Right hindlimb (tissue), 1 donor: ENCODE data around the gene ELAVL2.

Experiments used
- DNase-seq: peaks from one replicate; pipeline ENCODE4 v3.0.0-alpha.2; 2018

Gene ELAVL2

DNA sequence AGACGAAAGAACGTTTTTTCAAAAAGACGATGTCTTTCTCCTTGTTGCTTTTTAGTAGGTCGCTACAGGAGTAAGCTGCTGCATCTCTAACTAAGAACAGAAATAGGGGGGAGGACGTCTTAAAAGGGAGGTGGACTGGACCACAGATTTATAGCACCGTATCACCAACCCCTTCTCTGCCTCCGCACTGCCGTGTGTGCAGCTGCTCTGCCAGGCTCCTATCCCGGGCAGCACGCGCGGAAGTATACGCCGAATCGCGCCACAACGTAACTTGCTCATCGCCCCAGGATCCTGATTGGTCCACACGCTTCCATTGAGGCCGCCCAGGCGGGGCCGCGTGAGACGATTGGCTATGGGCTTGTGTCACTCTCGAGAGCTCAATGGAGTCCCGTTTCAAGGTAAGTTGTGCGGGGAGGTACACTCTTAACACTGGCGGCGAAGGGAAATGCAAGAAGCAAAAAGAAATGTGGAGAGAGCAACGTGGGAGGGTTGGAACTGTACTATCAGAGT is at the start of gene ELAVL2:
ELAVL2 (minus strand) TSS at position 121 of the 510 bp plus-strand sequence. CDS start 64,006 bp downstream, outside the sequence.
- peak; percentile 97 for DNase-seq

DNA sequence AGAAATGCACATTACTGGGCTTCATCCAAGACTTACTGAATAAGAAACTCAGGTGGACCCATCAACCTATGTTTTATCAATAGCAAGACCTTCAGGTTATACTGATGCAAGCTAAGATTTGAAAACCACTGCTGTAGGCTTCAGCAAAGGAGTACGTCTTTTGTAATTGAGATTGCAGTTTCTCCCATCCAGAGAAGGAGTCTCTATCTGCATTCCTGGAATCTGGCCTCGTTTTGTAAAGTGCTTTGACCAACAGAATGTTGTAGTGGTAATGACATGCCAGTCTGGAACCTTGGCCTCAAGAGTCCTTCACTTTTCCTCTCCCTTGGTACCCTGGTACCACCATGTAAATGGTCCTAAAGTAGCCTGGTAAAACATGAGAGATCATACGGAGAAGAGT is 32.2 kb upstream of the ELAVL2 start:
- no peak for DNase-seq

DNA sequence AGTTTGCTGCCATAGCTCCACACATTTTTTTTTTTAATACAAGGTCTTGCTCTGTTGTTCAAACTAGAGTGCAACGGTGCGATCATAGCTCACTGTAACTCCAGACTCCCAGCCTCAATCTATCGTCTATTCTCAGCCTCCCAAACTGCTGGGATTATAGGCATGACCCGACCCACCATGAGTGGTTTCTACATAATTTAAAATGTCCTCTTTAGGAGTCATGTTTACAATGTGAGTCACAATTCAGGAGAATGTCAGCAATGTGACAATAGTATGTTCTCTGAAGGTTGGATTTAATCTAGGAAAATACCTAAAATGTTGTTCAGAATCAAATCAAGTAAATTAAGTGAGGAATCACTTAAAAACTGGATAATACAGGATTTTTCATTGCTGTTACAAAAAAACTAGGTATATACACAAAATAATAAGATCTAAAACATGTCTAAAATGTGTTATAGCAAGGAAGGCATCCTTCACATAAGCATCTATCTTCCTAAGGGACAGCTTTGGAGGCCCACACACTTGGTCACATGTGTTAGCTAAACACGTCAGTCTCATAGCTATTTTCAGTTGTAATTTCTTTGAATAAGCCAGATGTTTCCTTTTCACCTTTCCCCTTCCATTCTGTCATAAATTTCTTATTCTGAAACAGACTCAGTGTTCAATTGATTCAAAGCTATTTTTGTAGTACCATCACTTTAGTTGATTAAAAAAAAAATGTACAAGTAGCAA is 30.0 kb upstream of the ELAVL2 start:
- no peak for DNase-seq

DNA sequence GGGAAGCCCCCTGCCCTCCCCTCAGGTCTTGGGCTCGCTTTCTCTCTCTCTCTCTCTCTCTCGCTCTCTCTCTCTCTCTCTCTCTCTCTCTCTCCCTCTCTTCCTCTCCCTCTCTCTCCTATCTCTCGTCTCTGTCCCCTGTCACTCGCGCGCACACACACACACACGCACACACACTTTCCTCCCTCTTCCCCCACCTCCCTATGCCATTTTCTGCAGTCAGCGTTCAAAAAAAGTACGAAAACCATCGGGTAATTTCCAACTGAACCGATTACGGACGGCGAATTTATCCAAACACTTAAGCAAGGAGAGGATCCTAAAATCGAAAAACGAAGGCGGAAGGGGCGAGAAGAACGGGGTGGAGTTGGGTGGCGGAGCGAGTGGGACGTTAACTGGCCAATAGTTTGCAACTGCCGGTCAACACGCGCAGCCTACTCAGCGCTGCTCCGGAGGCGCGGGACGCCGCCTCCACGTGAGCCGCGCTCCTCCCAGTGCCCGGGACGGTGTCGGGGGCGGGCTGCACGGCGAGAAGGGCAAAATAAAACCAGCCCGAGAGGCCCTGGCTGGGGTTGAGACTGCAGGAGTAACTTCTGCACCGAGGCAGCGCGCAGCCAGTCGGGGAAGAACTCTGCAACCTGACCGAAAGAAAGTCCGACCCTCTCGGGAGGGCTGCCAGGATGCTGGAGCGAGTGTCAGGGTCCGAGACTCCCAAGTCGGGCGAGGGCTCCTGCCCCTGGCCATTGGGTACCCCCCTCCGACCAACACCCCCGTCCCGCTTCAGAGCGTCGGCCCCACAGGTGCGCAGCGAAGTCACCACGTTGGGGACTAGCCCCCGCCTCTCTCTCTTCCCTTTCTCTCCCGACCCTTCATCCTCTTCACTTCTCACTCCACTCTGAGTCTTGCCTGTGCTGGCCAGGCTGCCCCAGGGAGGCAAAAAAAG is 24.9 kb upstream of the ELAVL2 start:
- DNase-seq = peak; percentile 71

DNA sequence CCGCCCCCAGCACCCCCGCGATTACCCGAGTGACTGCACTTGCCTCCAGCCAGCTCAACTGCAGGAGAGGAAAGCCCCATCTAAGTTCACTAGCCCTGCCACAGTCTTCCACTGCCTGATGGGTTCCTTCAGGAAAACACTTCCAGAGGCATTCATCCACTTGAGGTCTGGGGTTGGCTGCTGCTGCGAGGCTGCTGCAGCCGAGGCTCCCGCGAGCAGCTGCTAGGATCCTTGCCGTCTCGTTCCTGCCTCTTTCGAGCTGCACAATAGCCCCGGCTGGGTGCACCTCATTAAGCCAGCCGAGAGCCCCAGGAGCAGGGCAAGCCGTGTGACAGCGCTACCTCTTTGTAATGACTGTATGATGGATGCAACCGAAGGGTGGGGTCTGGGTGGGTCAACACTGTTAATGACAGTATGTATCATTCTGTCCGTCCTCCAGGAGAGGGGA is 24.2 kb upstream of the ELAVL2 start:
- DNase-seq = peak; percentile 30

DNA sequence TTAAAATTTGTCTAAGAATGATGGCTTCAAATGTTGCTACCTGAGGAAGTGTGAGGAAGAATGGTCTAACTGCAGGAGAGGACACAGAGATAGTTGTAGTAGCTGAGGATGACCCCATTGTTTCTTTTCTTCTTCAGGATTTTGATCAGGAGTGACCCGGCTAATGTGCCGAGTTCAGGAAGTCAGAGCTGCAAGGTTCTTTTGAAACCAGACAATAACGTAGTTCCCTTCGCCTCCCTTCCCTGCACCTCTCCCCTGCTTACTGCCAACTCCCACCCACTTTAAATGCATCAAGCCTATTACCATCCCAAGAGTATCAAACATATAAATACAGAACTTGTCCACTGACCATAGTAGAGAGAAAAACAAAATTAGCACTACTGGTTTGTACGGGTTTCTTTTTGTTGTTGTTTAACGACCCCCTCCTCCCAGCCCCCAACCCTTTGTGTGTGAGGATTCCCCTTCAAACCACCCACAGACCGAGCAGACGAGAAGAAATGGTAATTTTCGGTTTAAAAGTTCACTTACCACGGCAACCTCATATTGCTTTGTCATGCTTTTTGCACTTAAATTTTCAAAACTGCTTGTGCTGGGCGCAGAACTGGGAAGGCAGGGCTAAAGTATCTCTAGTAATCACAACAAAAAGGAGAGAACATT is 23.5 kb upstream of the ELAVL2 start:
- no peak for DNase-seq

DNA sequence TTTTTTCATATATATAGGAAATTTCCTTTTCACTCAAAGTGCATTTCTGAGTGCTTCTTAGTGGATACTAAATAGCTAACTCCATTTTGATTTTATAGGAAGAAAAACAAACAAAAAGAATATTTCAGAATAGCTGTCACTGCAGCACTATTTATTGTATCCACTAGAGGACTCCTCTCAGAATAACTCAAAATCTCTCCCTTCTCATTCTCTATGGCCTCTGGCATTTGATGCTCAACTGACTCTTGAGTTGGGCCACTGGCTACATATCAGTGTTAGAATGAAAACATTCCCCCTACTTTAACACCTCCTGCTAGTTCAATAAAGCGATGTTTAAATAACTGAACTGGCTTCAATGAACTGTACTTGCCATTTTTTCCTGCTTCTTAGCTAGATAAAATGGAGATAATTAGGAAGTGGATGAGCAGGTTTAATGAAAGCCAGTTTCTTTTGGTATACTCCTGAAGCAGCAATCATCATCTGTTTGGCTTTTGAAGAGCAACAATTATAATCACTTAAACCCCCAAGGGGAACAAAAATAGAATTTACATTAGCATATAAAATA is 16.6 kb upstream of the ELAVL2 start:
- DNase-seq = no peak

DNA sequence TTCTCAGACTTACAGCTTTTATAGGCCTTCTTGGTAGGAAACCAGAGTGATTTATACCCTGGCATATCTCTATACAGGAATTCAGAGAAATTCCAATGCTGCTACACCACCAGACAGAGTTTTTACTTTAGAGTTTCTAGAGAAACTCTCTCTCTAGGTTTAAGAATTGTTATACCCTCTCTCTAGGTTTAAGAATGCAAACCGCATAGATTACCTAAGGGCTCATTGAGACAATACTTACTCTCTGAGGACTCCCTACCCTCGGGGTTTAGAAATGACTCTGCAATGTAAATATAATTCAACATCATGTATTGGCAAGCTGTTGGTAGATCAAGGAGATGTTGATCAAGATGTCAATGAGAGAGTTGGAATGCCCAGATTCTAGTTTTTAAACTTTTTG is 15.3 kb upstream of the ELAVL2 start:
- no peak for DNase-seq

DNA sequence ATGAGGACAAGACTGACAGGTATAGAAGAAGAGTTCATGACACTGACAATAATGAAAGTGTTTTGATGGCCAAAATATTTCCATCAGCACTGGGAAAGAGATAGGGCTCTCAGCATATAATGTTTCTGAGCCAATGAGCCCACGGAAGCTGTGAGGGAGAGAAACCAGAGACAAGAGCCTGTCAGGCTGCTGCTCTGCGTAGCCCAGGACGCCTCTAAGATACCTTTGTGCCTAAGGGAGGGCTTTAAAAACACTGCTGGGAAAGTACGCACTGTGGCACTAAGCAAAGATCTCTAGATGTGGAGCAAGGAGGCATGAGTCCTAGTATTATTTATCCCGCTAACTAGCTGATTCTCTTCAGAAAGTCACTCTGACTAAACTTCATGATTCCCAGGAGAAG is 11.0 kb upstream of the ELAVL2 start:
- DNase-seq = no peak

DNA sequence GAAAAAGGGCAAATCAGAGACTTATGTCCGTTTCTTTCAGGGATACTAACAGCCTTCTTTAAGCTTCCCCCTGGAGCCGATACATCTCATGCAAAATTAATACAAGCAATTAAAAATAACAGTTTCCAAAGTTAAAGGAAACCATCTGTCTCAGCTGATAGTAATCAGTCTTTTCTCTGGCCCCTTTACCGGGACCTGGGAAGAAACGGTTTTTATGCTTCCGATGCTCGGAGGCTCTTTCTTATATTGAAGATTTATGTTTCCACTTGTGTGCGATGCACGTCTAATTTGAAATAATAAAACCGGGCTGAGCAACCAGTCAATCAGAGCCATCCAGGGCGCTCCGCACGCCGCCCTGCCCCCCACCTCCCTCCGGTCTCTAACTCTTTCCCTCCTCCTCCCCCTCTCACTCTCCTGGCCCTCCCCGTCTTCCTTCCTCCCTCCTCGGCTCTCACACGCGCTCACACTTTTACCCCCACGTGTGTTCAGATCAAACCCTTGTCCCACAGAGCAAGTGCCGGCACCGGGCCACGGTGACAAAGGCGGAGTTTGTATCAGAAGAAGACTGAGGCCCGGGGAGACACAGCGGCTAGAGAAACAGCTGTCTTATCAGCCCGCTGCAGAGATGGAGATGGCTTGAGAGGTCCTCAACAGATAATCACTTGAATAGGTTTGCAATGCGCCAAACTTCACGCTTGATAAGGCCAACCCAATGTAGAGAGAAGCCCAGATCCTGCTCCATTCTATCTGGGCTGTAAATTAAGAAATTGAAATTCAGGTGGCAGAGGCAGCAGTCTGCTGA is 5.1 kb upstream of the ELAVL2 start:
- DNase-seq = no peak

DNA sequence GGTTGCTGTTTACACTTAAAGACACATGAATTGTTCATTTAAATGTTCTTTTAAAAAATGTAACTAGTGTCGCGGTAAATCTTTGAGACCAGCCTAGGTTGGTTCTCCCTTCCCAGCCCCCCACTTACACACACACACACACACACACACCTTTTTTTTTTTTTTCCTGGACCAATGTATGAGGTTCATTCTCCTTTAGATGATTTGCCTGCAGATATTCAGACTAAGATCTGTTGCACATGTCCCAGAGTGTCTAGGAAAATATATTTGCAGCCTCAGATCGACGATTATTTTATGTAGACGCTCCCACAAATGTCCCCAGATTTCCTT is 4.4 kb upstream of the ELAVL2 start:
- DNase-seq = no peak

DNA sequence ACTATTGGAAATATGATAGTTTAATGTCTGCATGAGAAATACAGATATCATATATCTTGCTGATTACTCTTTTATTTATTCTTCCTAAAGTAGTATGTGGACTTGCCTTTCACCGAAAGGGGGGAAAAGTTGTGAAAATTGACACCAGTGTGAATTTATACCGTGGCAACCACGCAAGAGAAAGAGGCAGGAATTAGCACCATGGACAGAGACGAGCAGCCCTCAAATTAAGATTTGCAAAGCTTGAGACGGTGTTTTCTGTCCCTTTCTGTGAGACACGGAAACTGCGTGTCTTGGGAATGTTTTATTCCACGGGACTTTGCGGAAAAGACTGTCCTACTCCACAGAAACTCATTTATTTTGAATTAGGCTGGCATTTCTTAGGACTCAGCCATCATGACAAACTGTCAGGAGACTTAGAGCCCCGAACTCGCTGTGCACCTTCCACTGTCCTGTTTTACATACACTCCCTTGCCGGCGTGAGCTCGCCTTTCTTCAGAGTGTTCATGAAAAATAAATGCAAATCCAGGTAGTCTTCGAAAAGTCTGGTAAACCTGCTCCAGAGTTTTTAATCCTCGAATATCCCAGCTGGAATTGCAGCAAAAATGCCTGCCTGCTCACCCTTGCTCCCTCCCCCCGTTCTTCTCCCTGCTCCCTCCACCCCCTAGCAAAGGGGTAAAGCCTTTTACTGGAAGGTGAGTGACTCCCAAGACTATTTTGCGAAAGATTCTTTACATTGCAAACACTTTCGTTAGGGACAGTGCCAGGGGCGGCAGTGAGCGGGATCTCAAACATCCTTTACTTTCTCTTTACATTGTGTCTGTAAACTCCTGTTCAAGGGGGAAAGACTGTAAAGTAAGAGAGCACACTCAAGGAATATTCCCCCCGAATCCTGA is 3.8 kb upstream of the ELAVL2 start:
- peak; percentile 47 for DNase-seq

DNA sequence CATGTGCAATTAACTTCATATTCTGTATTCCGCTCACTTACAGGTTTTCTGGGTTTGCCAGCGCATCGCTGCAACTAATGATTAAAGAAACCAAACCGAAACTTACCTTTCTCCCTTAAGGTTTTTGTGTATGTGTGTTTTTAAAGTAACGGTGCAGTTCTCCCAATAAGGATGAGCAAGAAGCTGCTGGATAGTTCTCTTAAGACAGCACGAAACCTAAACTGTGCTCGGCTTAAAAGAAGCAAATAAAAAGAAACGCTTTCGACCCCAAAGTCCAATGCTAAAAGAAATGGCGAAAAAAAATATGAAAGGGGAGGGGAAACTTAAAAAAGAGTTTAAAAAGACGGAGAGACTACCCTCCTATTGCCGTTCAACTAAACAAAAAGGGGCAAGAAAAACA is 340 bp downstream of the ELAVL2 start:
- DNase-seq = no peak

DNA sequence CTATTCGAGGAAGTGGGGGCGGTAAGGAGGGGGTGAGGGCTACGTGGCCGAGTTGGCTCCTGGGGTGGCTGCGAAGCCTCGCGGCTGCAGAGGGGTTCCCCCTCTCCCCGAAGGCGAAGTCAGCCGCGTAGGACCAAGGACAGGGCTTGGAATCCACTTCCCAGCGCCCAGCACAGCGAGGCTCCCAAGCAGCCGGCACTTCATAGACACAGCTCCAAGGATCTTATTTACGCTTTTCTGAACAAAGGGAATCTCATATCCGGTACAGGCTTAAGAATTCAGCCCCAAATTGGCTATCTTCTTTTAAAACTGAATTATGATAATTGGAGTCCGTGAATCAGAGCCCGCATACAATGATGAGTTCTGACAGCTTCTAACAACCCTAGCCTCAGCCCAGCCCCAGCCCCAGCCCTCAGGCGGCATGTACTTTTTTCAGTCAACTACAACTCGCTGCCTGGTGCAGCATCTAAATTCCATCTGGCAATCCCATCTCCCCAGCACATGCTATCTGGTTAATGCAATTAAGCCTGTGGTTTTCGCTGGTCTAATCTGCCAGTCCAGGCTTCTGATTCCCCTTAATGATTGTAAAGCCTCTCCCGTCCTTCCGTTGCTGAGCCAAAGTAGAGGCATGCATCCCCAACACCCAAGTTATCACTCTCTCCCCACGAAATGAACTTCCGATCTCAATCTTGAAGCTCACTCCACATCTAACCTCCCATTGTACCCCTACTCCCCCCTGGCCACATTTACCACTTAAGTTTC is 1.0 kb downstream of the ELAVL2 start:
- peak; percentile 66 for DNase-seq

DNA sequence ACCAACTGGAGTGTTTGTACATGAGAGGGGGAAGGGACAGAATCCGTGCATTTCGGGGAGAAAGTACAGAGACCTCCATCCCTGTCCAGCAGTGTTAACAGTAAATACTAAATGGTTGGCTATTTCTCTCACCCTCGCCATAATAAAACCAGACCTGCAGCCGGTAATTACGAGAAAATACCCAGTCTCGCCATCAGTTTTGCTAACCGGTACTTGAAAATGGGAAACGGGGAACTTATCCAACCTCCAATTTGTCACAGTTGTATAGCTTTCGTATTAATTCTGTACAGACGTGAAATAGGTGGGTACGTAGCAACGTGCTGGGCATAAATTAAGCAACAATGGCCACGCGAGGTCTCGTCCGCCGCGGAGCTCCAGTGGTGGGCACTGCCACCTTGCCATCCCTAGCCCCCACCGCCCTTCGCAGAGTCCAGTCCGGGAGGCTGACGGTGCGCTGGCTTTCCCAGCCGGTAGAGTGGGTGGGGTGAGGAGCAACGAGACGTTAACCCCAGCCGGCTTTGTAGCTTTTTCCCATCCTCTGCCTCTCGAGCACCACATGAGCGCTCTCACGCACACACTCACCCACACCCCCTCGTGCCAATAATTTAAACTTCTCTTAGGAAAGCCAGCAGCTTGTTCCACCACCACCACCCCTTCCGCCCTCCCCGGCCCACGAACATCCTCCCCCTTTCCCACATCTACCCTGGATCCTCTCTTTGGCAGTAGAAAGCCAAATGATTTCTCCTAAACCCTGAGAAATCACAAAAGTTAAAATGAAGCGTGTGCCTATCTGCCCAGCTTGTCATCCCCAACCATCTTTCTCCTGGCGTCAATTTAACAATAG is 1.8 kb downstream of the ELAVL2 start:
- DNase-seq = no peak

DNA sequence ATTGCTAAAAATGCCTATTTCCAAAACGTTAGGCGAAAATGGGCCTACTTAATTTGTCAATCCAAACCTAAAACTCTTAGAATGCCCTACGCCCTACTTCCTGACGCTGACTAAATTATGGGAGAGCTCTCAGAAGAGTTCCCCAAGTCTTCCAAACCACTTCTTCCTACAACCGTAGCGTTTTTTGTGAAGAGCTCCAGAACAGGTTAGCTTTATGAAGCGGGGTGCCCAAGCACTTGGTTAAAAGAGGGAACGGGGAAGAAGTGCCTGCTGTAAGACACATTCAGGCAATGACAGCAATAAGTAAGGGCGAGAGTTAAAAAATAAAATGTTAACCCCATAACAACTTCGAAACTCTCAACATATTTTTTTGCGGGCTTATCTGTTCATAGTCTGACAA is 2.8 kb downstream of the ELAVL2 start:
- no peak for DNase-seq

DNA sequence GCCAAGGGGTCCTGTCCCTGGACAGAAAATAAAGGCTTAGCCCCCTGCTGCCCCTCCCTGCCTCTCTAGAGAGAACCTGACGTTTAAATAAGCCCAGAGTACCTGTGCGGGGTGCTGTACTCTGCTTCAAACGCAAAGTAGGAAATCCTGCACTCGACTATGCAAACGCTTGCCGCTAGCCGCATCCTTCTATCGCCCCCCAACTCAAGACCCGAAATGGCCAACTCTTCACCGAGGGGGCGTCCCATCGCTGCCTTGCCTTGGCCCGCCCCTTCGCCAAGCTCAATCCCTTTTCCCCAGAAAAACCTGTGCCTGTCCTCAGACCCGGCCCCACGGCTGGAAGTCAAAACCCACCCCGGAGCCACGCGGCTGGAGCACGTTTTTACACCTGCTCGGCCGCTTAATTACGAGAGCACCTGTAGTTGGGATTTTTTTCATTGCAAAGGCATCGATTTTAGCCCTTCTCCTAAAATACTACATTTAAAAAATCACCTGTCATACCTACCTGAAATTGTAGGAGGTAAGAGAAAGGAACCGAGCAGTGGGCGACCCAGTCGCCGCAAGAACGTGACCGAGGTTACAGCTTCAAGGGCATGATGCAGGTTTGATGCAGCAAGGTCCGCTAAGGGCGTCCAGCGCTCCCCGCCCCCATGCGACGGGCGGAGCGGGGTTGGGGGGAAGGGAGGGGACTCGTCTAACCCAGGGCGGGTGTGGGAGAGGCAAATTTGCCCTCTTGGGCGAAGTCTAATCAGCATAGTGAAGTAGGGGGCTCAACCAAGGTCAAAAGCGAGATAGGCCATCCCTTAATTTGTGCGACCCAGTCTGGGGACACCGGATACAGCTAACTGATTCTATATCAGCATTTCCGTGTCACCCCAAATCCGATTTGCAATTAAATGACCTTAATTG is 3.5 kb downstream of the ELAVL2 start:
- DNase-seq = peak; percentile 16
